ENCODE data around the gene MYO18A. TPM values are rescaled to one million over a fixed set of nuclear protein-coding genes. Genes with fewer than 3 reads are reported as not detected.

The MYO18A gene
- total RNA-seq, 1 donor from 2014 or later: 465 TPM

GRCh38 chr17:29045026-29045425 is 135.2 kb downstream of the MYO18A start:
- no peak for TF ChIP-seq CTCF (IDR thresholded peaks at IDR 0.05; ENCODE audit: partially characterized antibody, unreplicated experiment)
- Mint-ChIP-seq H3K27me3 (ENCODE audit: unreplicated experiment) (peaks cover 5% of the 10 kb centered on the region), H3K9me3 (ENCODE audit: unreplicated experiment) (peaks cover 14% of the 10 kb centered on the region), H3K4me3 (ENCODE audit: unreplicated experiment) (no peak overlapping the region), H3K27ac (ENCODE audit: unreplicated experiment) (no peak overlapping the region), H3K36me3 (ENCODE audit: unreplicated experiment) (no peaks in the 10 kb centered on the region), H3K4me1 (ENCODE audit: low read depth, unreplicated experiment) (peaks cover 39% of the 10 kb centered on the region)
- DNase-seq: no peak

DNA sequence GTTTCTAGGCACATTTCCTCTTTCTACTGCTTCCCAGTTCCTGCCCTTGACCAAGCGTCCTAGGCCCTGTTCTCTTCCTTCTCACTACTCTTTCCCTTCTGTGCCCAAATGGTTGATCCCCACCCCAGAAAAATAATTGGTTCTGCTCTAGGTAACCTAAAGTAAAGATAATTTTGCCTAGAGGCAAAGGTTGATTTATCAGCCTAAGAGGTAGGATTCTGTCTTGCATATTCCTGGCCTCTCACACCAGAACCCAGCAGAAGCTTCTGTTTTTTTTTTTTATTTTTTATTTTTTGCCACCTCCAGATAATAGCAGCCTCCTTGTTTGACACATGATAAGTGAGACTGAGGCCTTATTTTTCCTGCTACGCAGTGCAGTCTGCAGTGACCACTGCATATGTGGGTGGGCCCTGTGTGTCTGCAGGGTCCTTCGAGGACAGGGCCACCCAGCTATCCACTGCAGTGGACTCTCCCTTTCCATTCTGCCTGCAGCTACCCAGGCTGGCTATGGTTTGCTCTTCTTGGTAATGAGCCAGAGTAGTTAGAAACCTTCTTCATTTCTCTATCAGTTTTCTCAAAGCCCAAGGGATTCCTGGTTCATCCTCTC is 136.6 kb downstream of the MYO18A start:
- no peak overlapping the region for H3K4me3 Mint-ChIP-seq (ENCODE audit: unreplicated experiment)
- peaks cover 14% of the 10 kb centered on the region for H3K9me3 Mint-ChIP-seq (ENCODE audit: unreplicated experiment)
- H3K36me3 Mint-ChIP-seq (ENCODE audit: unreplicated experiment): no peaks in the 10 kb centered on the region
- peaks cover 3% of the 10 kb centered on the region for H3K27me3 Mint-ChIP-seq (ENCODE audit: unreplicated experiment)
- DNase-seq: no peak
- H3K27ac Mint-ChIP-seq (ENCODE audit: unreplicated experiment): no peak overlapping the region
- no peak for TF ChIP-seq CTCF (IDR thresholded peaks at IDR 0.05; ENCODE audit: partially characterized antibody, unreplicated experiment)
- peaks cover 27% of the 10 kb centered on the region for H3K4me1 Mint-ChIP-seq (ENCODE audit: low read depth, unreplicated experiment)

- TF ChIP-seq CTCF (IDR thresholded peaks at IDR 0.05; ENCODE audit: partially characterized antibody, unreplicated experiment): no peak
- Mint-ChIP-seq H3K4me1 (ENCODE audit: low read depth, unreplicated experiment) (peaks cover 21% of the 10 kb centered on the region), H3K27ac (ENCODE audit: unreplicated experiment) (no peak within 1 kb of the TSS), H3K27me3 (ENCODE audit: unreplicated experiment) (no peaks in the 10 kb centered on the region), H3K9me3 (ENCODE audit: unreplicated experiment) (peaks cover 11% of the 10 kb centered on the region), H3K4me3 (ENCODE audit: unreplicated experiment) (no peak within 1 kb of the TSS), H3K36me3 (ENCODE audit: unreplicated experiment) (no peaks in the 10 kb centered on the region)
- DNase-seq: no peak
Observed at GRCh38 chr17:29042679-29043538, 137.3 kb downstream of the MYO18A start, which contains the start of gene PIPOX. Gene PIPOX, plus strand, starts transcription at chr17:29043141. Its CDS starts 85 bp downstream, at chr17:29043226.

- TF ChIP-seq CTCF (IDR thresholded peaks at IDR 0.05; ENCODE audit: partially characterized antibody, unreplicated experiment): no peak
- Mint-ChIP-seq H3K27ac (ENCODE audit: unreplicated experiment) (no peak overlapping the region), H3K4me3 (ENCODE audit: unreplicated experiment) (no peak overlapping the region), H3K27me3 (ENCODE audit: unreplicated experiment) (no peaks in the 10 kb centered on the region), H3K36me3 (ENCODE audit: unreplicated experiment) (no peaks in the 10 kb centered on the region), H3K9me3 (ENCODE audit: unreplicated experiment) (peaks cover 11% of the 10 kb centered on the region), H3K4me1 (ENCODE audit: low read depth, unreplicated experiment) (peaks cover 19% of the 10 kb centered on the region)
- no peak for DNase-seq
Observed at GRCh38 chr17:29042026-29042678, 138.0 kb downstream of the MYO18A start.

All from glutamatergic neuron (in vitro differentiated cells).